Stomach (tissue), 9 donors: ENCODE measurements around the gene CD44. TPM values are rescaled to one million over a fixed set of nuclear protein-coding genes. Genes with fewer than 3 reads are reported as not detected.

Source experiments
- DNase-seq, 2 donors: peaks; one replicate each; pipeline versions ENCODE4 v3.0.0 to v3.0.0-alpha.2; 2013 to 2019
- H3K27ac ChIP-seq, 5 donors: fragments of 200-600 bp in 4 of 5; sonication (generic) in 4 of 5; one replicate each; pipeline ENCODE4 v1.5.1; 2013 to 2019; ENCODE audit warnings: mild to moderate bottlenecking in 1 of 5, moderate library complexity in 1 of 5
- H3K27me3 ChIP-seq, 3 donors: fragments of 200-600 bp; sonication (generic); one replicate each; pipeline ENCODE4 v1.5.1; 2017 to 2019; ENCODE audit warnings: mixed run types in 1 of 3
- H3K36me3 ChIP-seq, 4 donors: fragments of 200-600 bp; sonication (generic); 1 replicate in 3 of 4; 2 replicates in 1 of 4; pipeline ENCODE4 v1.5.1; 2016 to 2019
- H3K4me1 ChIP-seq, 4 donors: fragments of 200-600 bp; sonication (generic); one replicate each; pipeline ENCODE4 v1.5.1; 2016 to 2019
- H3K4me3 ChIP-seq, 4 donors: fragments of 200-600 bp; sonication (generic) in 3 of 4; one replicate each; pipeline ENCODE4 v1.5.1; 2016 to 2019; ENCODE audit warnings: mild to moderate bottlenecking in 1 of 4
- H3K9me3 ChIP-seq, 4 donors: fragments of 200-600 bp; sonication (generic); one replicate each; pipeline ENCODE4 v1.5.1; 2016 to 2019
- CTCF ChIP-seq, 7 experiments: fragments of 450-650 bp in 4 of 7; fragments of 200-600 bp in 3 of 7; sonication (generic) in 3 of 7; IDR thresholded peaks; one replicate each; pipeline ENCODE4 v1.5.1; 2016 to 2019; ENCODE audit warnings: antibody characterized with exemption in 7 of 7, control low read depth in 2 of 7, mild to moderate bottlenecking in 1 of 7
- EP300 ChIP-seq: sonication (generic); formaldehyde crosslinking; IDR thresholded peaks from one replicate; pipeline ENCODE4 v1.6.1; 2017; ENCODE audit warnings: antibody characterized with exemption
- POLR2A ChIP-seq, 4 donors: fragments of 450-650 bp; IDR thresholded peaks; one replicate each; pipeline ENCODE4 v1.6.1; 2016; ENCODE audit warnings: antibody characterized with exemption in 4 of 4, control low read depth in 2 of 4, mild to moderate bottlenecking in 1 of 4, moderate library complexity in 1 of 4
- POLR2AphosphoS5 ChIP-seq, 3 donors: sonication (generic); formaldehyde crosslinking; IDR thresholded peaks; one replicate each; pipeline ENCODE4 v1.6.1; 2016; ENCODE audit warnings: antibody characterized with exemption in 3 of 3
- WGBS, 5 donors: extraction: QIAGEN DNeasy Blood & Tissue Kit in 3 of 5; methylation state at CpG; one replicate each; pipeline versions ENCODE4 v1.1.5 to v1.1.7; 2013 to 2018; 5-methylcytosine and 5-hydroxymethylcytosine counted together
- intact Hi-C: fragments of 100-400 bp; cut with DNase I; formaldehyde crosslinking; loops from one replicate; pipeline ENCODE4 v1.15.1; 2023; ENCODE audit warnings: low total_unique reads
- polyA plus RNA-seq, 3 donors: library from polyadenylated mRNA; stranded (reverse); fragments of 200-250 nt; gene quantifications; one replicate each; pipeline ENCODE4 v1.2.3, GENCODE V29; 2013
- total RNA-seq, 5 donors: library from RNA; depleted of rRNA; stranded (reverse); fragments of >200 nt; gene quantifications; one replicate each; pipeline versions ENCODE4 v1.1.0 to v1.2.3, GENCODE V29; 2014 to 2016
- donor health status: healthy with polysubstance abuse.
- donor health status: Bipolar disorder and iron deficiency.
- donor health status: healthy.

Gene CD44
- total and polyA plus RNA-seq, 8 donors: 47.5 to 229 (median 102) TPM

- Histone ChIP-seq H3K27ac (peak overlapping the region in 4 of 5 donors; percentile 59 to 68 (median 64)), H3K9me3 (no peaks in the 10 kb centered on the region), H3K36me3 (peaks cover 0 to 78% (median 32%) of the 10 kb centered on the region in 4 donors), H3K27me3 (no peaks in the 10 kb centered on the region), H3K4me3 (no peak overlapping the region), H3K4me1 (peaks cover 0 to 56% (median 31%) of the 10 kb centered on the region in 4 donors)
- intact Hi-C loops: no loop called here
- 20 to 43% (median 27%) methylated on average over 3 of the region's 3 CpGs for WGBS, 5 donors
- TF ChIP-seq CTCF (IDR thresholded peaks at IDR 0.05): no peak
- peak in 2 of 3 donors; percentile 47 to 50 for TF ChIP-seq POLR2AphosphoS5 (IDR thresholded peaks at IDR 0.05)
- DNase-seq: peak in 1 of 2 donors; percentile 62
These were observed 53.4 kb downstream of the CD44 start for GRCh38 chr11:35192347-35192746.

GRCh38 chr11:35193767-35194166, 54.8 kb downstream of the CD44 start:
- WGBS, 5 donors: 79 to 90% (median 86%) methylated on average over 6 of the region's 6 CpGs
- intact Hi-C loops: no loop called here
- DNase-seq: no peak
- Histone ChIP-seq H3K27ac (peak overlapping the region in 1 of 5 donors; percentile 67), H3K4me3 (no peak overlapping the region), H3K36me3 (peaks cover 0 to 78% (median 32%) of the 10 kb centered on the region in 4 donors), H3K9me3 (no peaks in the 10 kb centered on the region), H3K27me3 (no peaks in the 10 kb centered on the region), H3K4me1 (peaks cover 0 to 56% (median 31%) of the 10 kb centered on the region in 4 donors)
- no peak for TF ChIP-seq CTCF (IDR thresholded peaks at IDR 0.05)
- no peak for TF ChIP-seq POLR2A (IDR thresholded peaks at IDR 0.05)
- no peak for TF ChIP-seq EP300
- no peak for TF ChIP-seq POLR2AphosphoS5 (IDR thresholded peaks at IDR 0.05)

- DNase-seq: no peak
- TF ChIP-seq CTCF (IDR thresholded peaks at IDR 0.05): no peak
- TF ChIP-seq POLR2AphosphoS5 (IDR thresholded peaks at IDR 0.05): no peak
- no peak for TF ChIP-seq POLR2A (IDR thresholded peaks at IDR 0.05)
- no peak for TF ChIP-seq EP300
- Histone ChIP-seq H3K27me3 (no peaks in the 10 kb centered on the region), H3K4me3 (no peak overlapping the region), H3K9me3 (no peaks in the 10 kb centered on the region), H3K36me3 (peaks cover 7 to 70% (median 35%) of the 10 kb centered on the region in 4 donors), H3K27ac (no peak overlapping the region), H3K4me1 (peaks cover 0 to 28% (median 16%) of the 10 kb centered on the region in 4 donors)
- intact Hi-C loops: no loop called here
- 88 to 94% (median 91%) methylated on average over 1 of the region's 1 CpG for WGBS, 5 donors
These were observed 58.3 kb downstream of the CD44 start for GRCh38 chr11:35197292-35197691.

GRCh38 chr11:35200811-35201341, 61.9 kb downstream of the CD44 start:
- Histone ChIP-seq H3K4me1 (peaks cover 0 to 15% (median 0%) of the 10 kb centered on the region in 4 donors), H3K36me3 (peaks cover 7 to 71% (median 49%) of the 10 kb centered on the region in 4 donors), H3K4me3 (no peak overlapping the region), H3K27ac (no peak overlapping the region), H3K27me3 (no peaks in the 10 kb centered on the region), H3K9me3 (no peaks in the 10 kb centered on the region)
- TF ChIP-seq POLR2A (IDR thresholded peaks at IDR 0.05): no peak
- no peak for TF ChIP-seq EP300
- TF ChIP-seq CTCF (IDR thresholded peaks at IDR 0.05): no peak
- TF ChIP-seq POLR2AphosphoS5 (IDR thresholded peaks at IDR 0.05): no peak
- DNase-seq: no peak
- intact Hi-C loops: no loop called here
- 90 to 93% (median 91%) methylated on average over 7 of the region's 7 CpGs for WGBS, 5 donors
